ENCODE data around the gene RHOT2. TPM values are rescaled to one million over a fixed set of nuclear protein-coding genes. Genes with fewer than 3 reads are reported as not detected.

RHOT2 gene
- total and polyA plus RNA-seq, 2 experiments from 2014 or later = 129 to 163 TPM

GRCh38 chr16:721765-722540 is 54.0 kb downstream of the RHOT2 start:
- no peak overlapping the region for H3K4me3 Mint-ChIP-seq
- DNase-seq (ENCODE audit: low spot score) (no peak), ATAC-seq (no peak)
- H3K4me1 Mint-ChIP-seq = peaks cover 9% of the 10 kb centered on the region; the same call in 2 of the 3 replicates
- Histone ChIP-seq H3K36me3 (ENCODE audit: insufficient read depth) (no peaks in the 10 kb centered on the region), H3K4me2 (peak overlapping the region; percentile 55; the same call in 1 of the 2 replicates), H4K20me1 (replicated peaks; ENCODE audit: insufficient read depth) (no peaks in the 10 kb centered on the region), H3K4me1 (ENCODE audit: insufficient read depth) (peaks cover 8% of the 10 kb centered on the region; the same call in 1 of the 2 replicates), H3K4me3 (peak overlapping the region; percentile 82; the same call in 1 of the 2 replicates), H3K27ac (ENCODE audit: low read depth) (no peak overlapping the region), H2AFZ (no peak overlapping the region), H3F3A (replicated peaks; ENCODE audit: low read depth) (peaks cover 12% of the 10 kb centered on the region), H3K27me3 (ENCODE audit: insufficient read depth) (peaks cover 19% of the 10 kb centered on the region; the same call in 1 of the 2 replicates), H3K79me2 (replicated peaks; ENCODE audit: insufficient read depth) (no peaks in the 10 kb centered on the region), H3K9me2 (ENCODE audit: insufficient read depth) (no peaks in the 10 kb centered on the region)
- H3K9me3 Mint-ChIP-seq = no peaks in the 10 kb centered on the region
- no peaks in the 10 kb centered on the region for H3K36me3 Mint-ChIP-seq (ENCODE audit: low read depth)
- TF ChIP-seq ETS1 (IDR thresholded peaks at IDR 0.05) (no peak), CTCF (conservative IDR thresholded peaks at IDR 0.05; ENCODE audit: low read depth in 2 of 2) (no peak), JUNB (IDR thresholded peaks at IDR 0.05; ENCODE audit: unreplicated experiment) (no peak), CREB1 (CRISPR knock-in tag; IDR thresholded peaks at IDR 0.05; ENCODE audit: low read depth) (no peak), EZH2 (IDR thresholded peaks at IDR 0.05; ENCODE audit: low read depth, unreplicated experiment) (no peak), ZNF462 (CRISPR knock-in tag; IDR thresholded peaks at IDR 0.05) (no peak), ZNF114 (CRISPR knock-in tag; IDR thresholded peaks at IDR 0.05) (no peak), REST (IDR thresholded peaks at IDR 0.05; ENCODE audit: unreplicated experiment) (no peak), POLR2AphosphoS5 (IDR thresholded peaks at IDR 0.05; ENCODE audit: low read depth) (no peak), ZNF331 (CRISPR knock-in tag; IDR thresholded peaks at IDR 0.05; ENCODE audit: low read depth) (no peak), NANOG (IDR thresholded peaks at IDR 0.05; ENCODE audit: borderline replicate concordance) (no peak), EZH2phosphoT487 (IDR thresholded peaks at IDR 0.05; ENCODE audit: unreplicated experiment) (no peak)
- H3K27ac Mint-ChIP-seq = no peak overlapping the region
- H3K27me3 Mint-ChIP-seq (ENCODE audit: insufficient read depth, low read depth, poor library complexity) = peaks cover 27% of the 10 kb centered on the region
